Neural progenitor cell (in vitro differentiated cells): ENCODE results near the gene KIAA0930. TPM values are rescaled to one million over a fixed set of nuclear protein-coding genes. Genes with fewer than 3 reads are reported as not detected.

Source experiments
- DNase-seq: peaks from one replicate; pipeline ENCODE4 v3.0.0-alpha.2; 2016; ENCODE audit warnings: low spot score
- H2AFZ ChIP-seq: fragments of 200-600 bp; sonication (generic); replicated peaks from 2 replicates; pipeline ENCODE4 v1.6.1; 2016; ENCODE audit warnings: antibody characterized with exemption
- H3F3A ChIP-seq: fragments of 200-600 bp; sonication (generic); 2 replicates; pipeline ENCODE4 v1.6.1; 2016; ENCODE audit warnings: antibody characterized with exemption, low read depth
- H3K27ac ChIP-seq: fragments of 200-600 bp; sonication (generic); 2 replicates; pipeline ENCODE4 v1.5.1; 2016; ENCODE audit warnings: mild to moderate bottlenecking
- H3K27me3 ChIP-seq: fragments of 200-600 bp; sonication (generic); 2 replicates; pipeline ENCODE4 v1.6.1; 2016; ENCODE audit warnings: mild to moderate bottlenecking, moderate library complexity
- H3K36me3 ChIP-seq: fragments of 200-600 bp; sonication (generic); 2 replicates; pipeline ENCODE4 v1.5.1; 2016
- H3K4me1 ChIP-seq: fragments of 200-600 bp; sonication (generic); 2 replicates; pipeline ENCODE4 v1.6.1; 2016; ENCODE audit warnings: mixed run types
- H3K4me2 ChIP-seq: fragments of 200-600 bp; sonication (generic); 2 replicates; pipeline ENCODE4 v1.6.1; 2016
- H3K4me3 ChIP-seq: fragments of 200-600 bp; sonication (generic); 2 replicates; pipeline ENCODE4 v1.5.1; 2016
- H3K79me2 ChIP-seq: fragments of 200-600 bp; sonication (generic); 2 replicates; pipeline ENCODE4 v1.6.1; 2016; ENCODE audit warnings: low read depth
- H3K9ac ChIP-seq: fragments of 200-600 bp; sonication (generic); 2 replicates; pipeline ENCODE4 v1.6.1; 2016
- H3K9me3 ChIP-seq: fragments of 200-600 bp; sonication (generic); 2 replicates; pipeline ENCODE4 v1.5.1; 2016; ENCODE audit warnings: low read depth
- H4K20me1 ChIP-seq: fragments of 200-600 bp; sonication (generic); 2 replicates; pipeline ENCODE4 v1.6.1; 2016; ENCODE audit warnings: low read depth
- H3K27ac Mint-ChIP-seq: 3 replicates; pipeline ENCODE4 v1.8.0; 2021; ENCODE audit warnings: mixed read lengths
- H3K27me3 Mint-ChIP-seq: 2 replicates; pipeline ENCODE4 v1.8.0; 2022; ENCODE audit warnings: low read depth, mild to moderate bottlenecking, inconsistent platforms, moderate library complexity, mixed read lengths; ENCODE audit not compliant: insufficient read depth
- H3K36me3 Mint-ChIP-seq: 3 replicates; pipeline ENCODE4 v1.8.0; 2021; ENCODE audit warnings: mixed read lengths
- H3K4me1 Mint-ChIP-seq: 3 replicates; pipeline ENCODE4 v1.8.0; 2021; ENCODE audit warnings: mixed read lengths
- H3K4me3 Mint-ChIP-seq: 3 replicates; pipeline ENCODE4 v1.8.0; 2021; ENCODE audit warnings: mild to moderate bottlenecking, moderate library complexity, mixed read lengths
- H3K9me3 Mint-ChIP-seq: 3 replicates; pipeline ENCODE4 v1.8.0; 2020; ENCODE audit warnings: mixed read lengths
- CTCF ChIP-seq: fragments of 200-600 bp; sonication (generic); IDR thresholded peaks from 2 replicates; pipeline ENCODE4 v1.5.1; 2017; ENCODE audit warnings: antibody characterized with exemption, mild to moderate bottlenecking
- EZH2 ChIP-seq: fragments of 200-600 bp; sonication (generic); IDR thresholded peaks from 2 replicates; pipeline ENCODE4 v1.6.1; 2017; ENCODE audit warnings: antibody characterized with exemption, mild to moderate bottlenecking, moderate library complexity
- EZH2phosphoT487 ChIP-seq: fragments of 200-600 bp; sonication (generic); IDR thresholded peaks from 2 replicates; pipeline ENCODE4 v1.6.1; 2017; ENCODE audit warnings: antibody characterized with exemption
- total RNA-seq: library from RNA; depleted of rRNA; stranded (reverse); fragments of >200 nt; gene quantifications from 2 replicates; pipeline ENCODE4 v1.2.3, GENCODE V29; 2015; ENCODE audit warnings: low replicate concordance

KIAA0930 gene
- total RNA-seq, 1 donor from 2014 or later, result 15.0 TPM

- Histone ChIP-seq H3F3A (no peaks in the 10 kb centered on the region), H3K4me3 (no peak overlapping the region), H3K79me2 (peaks cover 91% of the 10 kb centered on the region), H4K20me1 (peaks cover 57% of the 10 kb centered on the region), H2AFZ (no peak overlapping the region), H3K36me3 (peaks cover 30% of the 10 kb centered on the region), H3K9me3 (no peaks in the 10 kb centered on the region), H3K4me2 (no peak overlapping the region), H3K27ac (no peak overlapping the region), H3K27me3 (no peaks in the 10 kb centered on the region), H3K4me1 (no peaks in the 10 kb centered on the region), H3K9ac (no peak overlapping the region)
- no peak overlapping the region for H3K27ac Mint-ChIP-seq
- TF ChIP-seq EZH2, result no peak
- no peak for TF ChIP-seq EZH2phosphoT487
- TF ChIP-seq CTCF, result no peak
- no peak overlapping the region for H3K4me3 Mint-ChIP-seq
- no peaks in the 10 kb centered on the region for H3K4me1 Mint-ChIP-seq
- H3K27me3 Mint-ChIP-seq, result peaks cover 2% of the 10 kb centered on the region
- no peaks in the 10 kb centered on the region for H3K9me3 Mint-ChIP-seq
- peaks cover 42% of the 10 kb centered on the region for H3K36me3 Mint-ChIP-seq
- no peak for DNase-seq
Observed at GRCh38 chr22:45172881-45173585, 67.7 kb downstream of the KIAA0930 start.

- peaks cover 2% of the 10 kb centered on the region for H3K27me3 Mint-ChIP-seq
Observed at GRCh38 chr22:45171830-45172229, 68.9 kb downstream of the KIAA0930 start.

GRCh38 chr22:45169591-45170466 lies 70.9 kb downstream of the KIAA0930 start:
- H3K36me3 ChIP-seq, result peaks cover 34% of the 10 kb centered on the region
- Mint-ChIP-seq H3K4me3 (peak overlapping the region; percentile 2), H3K27ac (no peak overlapping the region), H3K36me3 (peaks cover 31% of the 10 kb centered on the region), H3K27me3 (peaks cover 2% of the 10 kb centered on the region), H3K4me1 (peaks cover 11% of the 10 kb centered on the region), H3K9me3 (no peaks in the 10 kb centered on the region)
- H3K9ac ChIP-seq, result no peak overlapping the region
- no peaks in the 10 kb centered on the region for H3K27me3 ChIP-seq
- peaks cover 9% of the 10 kb centered on the region for H3K4me1 ChIP-seq
- H3K79me2 ChIP-seq, result peaks cover 93% of the 10 kb centered on the region
- H4K20me1 ChIP-seq, result peaks cover 54% of the 10 kb centered on the region
- no peak overlapping the region for H2AFZ ChIP-seq
- DNase-seq, result no peak
- no peak overlapping the region for H3K27ac ChIP-seq
- no peaks in the 10 kb centered on the region for H3K9me3 ChIP-seq
- H3K4me2 ChIP-seq, result no peak overlapping the region
- no peak overlapping the region for H3K4me3 ChIP-seq
- TF ChIP-seq EZH2phosphoT487, result no peak
- TF ChIP-seq EZH2, result no peak
- no peak for TF ChIP-seq CTCF
- no peaks in the 10 kb centered on the region for H3F3A ChIP-seq

More at GRCh38 chr22:45171830-45172229, 68.9 kb downstream of the KIAA0930 start:
- Histone ChIP-seq H3K4me3 (no peak overlapping the region), H3K36me3 (peaks cover 34% of the 10 kb centered on the region), H3K4me2 (no peak overlapping the region), H3K4me1 (no peaks in the 10 kb centered on the region), H3F3A (no peaks in the 10 kb centered on the region), H2AFZ (no peak overlapping the region), H3K9me3 (no peaks in the 10 kb centered on the region), H3K27ac (no peak overlapping the region), H3K27me3 (no peaks in the 10 kb centered on the region), H3K79me2 (peaks cover 93% of the 10 kb centered on the region), H3K9ac (no peak overlapping the region), H4K20me1 (peaks cover 53% of the 10 kb centered on the region)
- TF ChIP-seq EZH2phosphoT487 (no peak), EZH2 (no peak), CTCF (no peak)
- Mint-ChIP-seq H3K27ac (no peak overlapping the region), H3K9me3 (no peaks in the 10 kb centered on the region), H3K4me1 (no peaks in the 10 kb centered on the region), H3K4me3 (no peak overlapping the region), H3K36me3 (peaks cover 39% of the 10 kb centered on the region)
- no peak for DNase-seq
